ENCODE data around the gene PARD6G. TPM values are rescaled to one million over a fixed set of nuclear protein-coding genes. Genes with fewer than 3 reads are reported as not detected.

The PARD6G gene
- total RNA-seq, 2 donors from 2014 or later, result 2.6 to 3.1 TPM

DNA sequence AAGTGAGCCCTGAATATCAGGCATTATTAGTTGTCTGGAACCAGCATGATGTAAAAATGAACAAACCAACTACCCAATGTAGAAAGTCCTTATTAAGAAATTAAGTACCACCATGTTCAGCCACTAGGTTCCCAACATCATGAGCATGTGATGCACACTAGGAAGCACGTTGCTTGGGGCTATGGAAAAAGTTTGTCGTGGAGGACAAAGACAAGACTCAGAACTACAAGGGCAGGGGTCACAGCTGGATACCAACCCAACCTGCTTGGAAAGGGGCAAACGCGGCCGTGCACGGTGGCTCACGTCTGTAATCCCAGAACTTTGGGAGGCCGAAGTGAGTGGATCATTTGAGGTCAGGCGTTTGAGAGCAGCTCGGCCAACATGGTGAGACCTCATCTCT, 74.3 kb downstream of the PARD6G start:
- intact Hi-C loops (cut with DNase I), result no loop called here
- 84 to 86% methylated on average over 10 of the region's 10 CpGs for WGBS, 2 donors

DNA sequence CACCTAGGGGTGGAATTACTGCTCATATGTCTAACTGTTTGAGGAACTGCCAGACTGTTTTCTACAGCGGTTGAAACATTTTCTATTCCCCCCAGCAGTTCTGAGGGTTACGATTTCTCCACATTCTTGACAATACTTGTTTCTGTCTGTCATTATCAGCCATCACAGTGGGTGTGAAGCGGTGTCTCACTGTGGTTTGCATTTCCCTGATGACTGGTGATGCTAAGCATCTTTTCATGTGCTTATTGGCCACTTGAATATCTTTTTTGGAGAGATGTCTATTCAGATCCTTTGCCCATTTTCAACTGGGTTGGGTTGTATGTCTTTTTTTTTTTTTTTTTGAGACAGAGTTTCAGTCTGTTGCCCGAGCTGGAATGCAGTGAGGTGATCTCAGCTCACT, 75.3 kb downstream of the PARD6G start:
- peaks cover 7% of the 10 kb centered on the region for H3K4me1 ChIP-seq
- H3K27ac ChIP-seq, result no peak overlapping the region
- DNase-seq (no peak), ATAC-seq (no peak)
- H3K4me3 ChIP-seq, result no peak overlapping the region
- no peaks in the 10 kb centered on the region for H3K27me3 ChIP-seq
- intact Hi-C loops (cut with DNase I), result no loop called here
- TF ChIP-seq POLR2A (IDR thresholded peaks at IDR 0.05), result no peak
- TF ChIP-seq, protein P1, sequence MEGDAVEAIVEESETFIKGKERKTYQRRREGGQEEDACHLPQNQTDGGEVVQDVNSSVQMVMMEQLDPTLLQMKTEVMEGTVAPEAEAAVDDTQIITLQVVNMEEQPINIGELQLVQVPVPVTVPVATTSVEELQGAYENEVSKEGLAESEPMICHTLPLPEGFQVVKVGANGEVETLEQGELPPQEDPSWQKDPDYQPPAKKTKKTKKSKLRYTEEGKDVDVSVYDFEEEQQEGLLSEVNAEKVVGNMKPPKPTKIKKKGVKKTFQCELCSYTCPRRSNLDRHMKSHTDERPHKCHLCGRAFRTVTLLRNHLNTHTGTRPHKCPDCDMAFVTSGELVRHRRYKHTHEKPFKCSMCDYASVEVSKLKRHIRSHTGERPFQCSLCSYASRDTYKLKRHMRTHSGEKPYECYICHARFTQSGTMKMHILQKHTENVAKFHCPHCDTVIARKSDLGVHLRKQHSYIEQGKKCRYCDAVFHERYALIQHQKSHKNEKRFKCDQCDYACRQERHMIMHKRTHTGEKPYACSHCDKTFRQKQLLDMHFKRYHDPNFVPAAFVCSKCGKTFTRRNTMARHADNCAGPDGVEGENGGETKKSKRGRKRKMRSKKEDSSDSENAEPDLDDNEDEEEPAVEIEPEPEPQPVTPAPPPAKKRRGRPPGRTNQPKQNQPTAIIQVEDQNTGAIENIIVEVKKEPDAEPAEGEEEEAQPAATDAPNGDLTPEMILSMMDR (IDR thresholded peaks at IDR 0.05), result no peak
- H3K36me3 ChIP-seq (replicated peaks in 1 of 2; ENCODE audit: insufficient read depth in 1 of 2, low read depth in 2 of 2), result no peaks in the 10 kb centered on the region
- H3K9me3 ChIP-seq, result no peaks in the 10 kb centered on the region
- WGBS, 2 donors, result 85 to 87% methylated on average over 4 of the region's 4 CpGs

More for the DNA sequence above, 74.3 kb downstream of the PARD6G start:
- TF ChIP-seq, protein P1 (IDR thresholded peaks at IDR 0.05), result no peak
- TF ChIP-seq POLR2A (IDR thresholded peaks at IDR 0.05), result no peak
- Histone ChIP-seq H3K9me3 (no peaks in the 10 kb centered on the region), H3K4me1 (peaks cover 7% of the 10 kb centered on the region), H3K4me3 (no peak overlapping the region), H3K27me3 (no peaks in the 10 kb centered on the region), H3K36me3 (replicated peaks in 1 of 2; ENCODE audit: insufficient read depth in 1 of 2, low read depth in 2 of 2) (no peaks in the 10 kb centered on the region), H3K27ac (no peak overlapping the region)
- no peak for DNase-seq
- no peak for ATAC-seq

DNA sequence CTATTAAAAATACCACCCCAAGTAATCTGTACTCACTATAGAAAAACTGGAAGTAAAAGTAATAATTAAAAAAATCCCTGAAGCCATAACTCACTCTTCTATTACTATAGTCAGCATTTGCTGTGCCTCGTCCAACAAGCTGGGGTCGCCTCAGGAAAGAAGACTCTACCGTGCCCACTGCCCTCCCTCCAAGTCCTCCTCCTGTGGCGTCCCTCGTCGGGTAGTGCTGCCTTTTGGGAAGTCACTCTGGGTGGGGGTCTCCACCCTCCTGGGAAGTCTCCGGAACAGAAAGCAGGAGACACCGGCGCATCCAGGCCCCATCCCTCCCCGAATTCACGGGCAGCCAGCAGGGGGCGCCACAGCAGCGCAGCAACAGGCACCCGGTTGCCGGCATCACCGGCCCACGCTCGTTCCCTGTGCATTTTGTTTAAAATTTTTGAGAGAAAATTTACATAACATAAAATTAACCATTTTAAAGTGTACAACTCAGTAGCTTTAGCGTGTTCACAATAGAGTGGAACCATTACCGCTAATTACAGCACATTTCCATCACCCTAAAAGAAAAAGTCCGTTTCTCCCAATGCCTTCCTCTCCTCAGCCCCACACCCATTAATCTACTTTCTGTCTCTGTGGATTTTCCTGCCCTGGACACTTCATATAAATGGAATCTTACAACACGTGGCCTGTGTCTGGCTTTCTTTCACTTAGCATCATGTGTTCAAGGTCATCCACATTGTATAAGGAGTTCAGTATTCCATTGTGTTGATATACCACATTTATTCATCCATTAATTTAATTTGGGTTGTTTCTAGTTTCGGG, 76.1 kb downstream of the PARD6G start:
- intact Hi-C loops (cut with DNase I), result no loop called here
- WGBS, 2 donors, result 23 to 39% methylated on average over 23 of the region's 23 CpGs
- peaks cover 7% of the 10 kb centered on the region for H3K4me1 ChIP-seq
- peak; percentile 55 for ATAC-seq
- H3K4me3 ChIP-seq, result no peak overlapping the region
- no peaks in the 10 kb centered on the region for H3K9me3 ChIP-seq
- no peaks in the 10 kb centered on the region for H3K27me3 ChIP-seq
- DNase-seq, result peak; percentile 28 to 62 (median 49)
- no peaks in the 10 kb centered on the region for H3K36me3 ChIP-seq (replicated peaks in 1 of 2; ENCODE audit: insufficient read depth in 1 of 2, low read depth in 2 of 2)
- no peak for TF ChIP-seq POLR2A (IDR thresholded peaks at IDR 0.05)
- TF ChIP-seq, protein P1 (IDR thresholded peaks at IDR 0.05), result peak; percentile 47 to 71 (median 55)
- no peak overlapping the region for H3K27ac ChIP-seq

DNA sequence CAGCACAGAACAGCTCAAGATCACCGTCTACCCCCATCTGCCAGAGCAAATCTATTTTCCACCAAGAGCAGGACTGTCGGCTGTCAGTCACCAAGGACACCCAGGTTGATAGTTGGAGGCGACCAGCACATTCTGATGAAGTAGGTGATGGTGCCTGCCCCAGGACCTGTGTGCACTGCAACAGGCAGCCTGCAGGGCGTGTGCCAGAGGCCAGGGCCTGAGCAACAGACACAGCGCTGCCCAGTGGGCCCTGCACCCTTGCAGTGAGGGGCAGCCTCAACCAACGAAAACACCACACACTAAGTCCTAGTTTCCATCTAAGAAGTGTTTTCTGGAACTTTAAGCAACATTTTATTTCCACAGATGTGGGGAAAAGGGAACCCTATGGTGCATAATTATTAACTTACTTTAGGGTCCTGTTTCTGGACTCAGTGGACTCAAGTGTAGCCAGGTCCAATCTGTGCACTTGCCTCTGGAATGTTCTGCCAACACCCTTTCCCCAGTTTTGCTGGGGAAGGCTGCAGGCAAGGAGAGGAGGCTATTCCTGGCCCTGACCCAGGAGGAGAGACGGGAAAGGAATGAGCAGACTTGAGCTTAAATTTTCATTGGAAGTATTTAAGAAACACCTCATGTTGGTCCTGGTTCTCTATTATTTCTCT, 76.8 kb downstream of the PARD6G start:
- no peak for ATAC-seq
- WGBS, 2 donors, result 68 to 83% methylated on average over 6 to 7 of the region's 7 CpGs
- Histone ChIP-seq H3K9me3 (no peaks in the 10 kb centered on the region), H3K36me3 (replicated peaks in 1 of 2; ENCODE audit: insufficient read depth in 1 of 2, low read depth in 2 of 2) (no peaks in the 10 kb centered on the region), H3K4me3 (no peak overlapping the region), H3K4me1 (peaks cover 7% of the 10 kb centered on the region), H3K27ac (no peak overlapping the region), H3K27me3 (no peaks in the 10 kb centered on the region)
- no peak for DNase-seq
- intact Hi-C loops (cut with DNase I), result no loop called here
- TF ChIP-seq POLR2A (IDR thresholded peaks at IDR 0.05), result no peak
- TF ChIP-seq, protein P1 (IDR thresholded peaks at IDR 0.05), result no peak

Data from body of pancreas (tissue), 4 donors.